Body of pancreas (tissue), 4 donors: ENCODE measurements around the gene PCNT.

Experiments
- CTCF ChIP-seq, 7 experiments: fragments of 450-650 bp in 4 of 7; fragments of 200-600 bp in 3 of 7; sonication (generic) in 3 of 7; IDR thresholded peaks; one replicate each; pipeline ENCODE4 v1.5.1; 2016 to 2019; ENCODE audit warnings: antibody characterized with exemption in 7 of 7
- POLR2A ChIP-seq, 3 donors: fragments of 450-650 bp; IDR thresholded peaks; one replicate each; pipeline ENCODE4 v1.6.1; 2016; ENCODE audit warnings: antibody characterized with exemption in 3 of 3, mild to moderate bottlenecking in 2 of 3

GRCh38 chr21:46357335-46357604 is 33.3 kb downstream of the PCNT start:
- TF ChIP-seq POLR2A (IDR thresholded peaks at IDR 0.05) = no peak
- TF ChIP-seq CTCF (IDR thresholded peaks at IDR 0.05) = no peak
